ENCODE results near the gene TTC8. TPM values are rescaled to one million over a fixed set of nuclear protein-coding genes. Genes with fewer than 3 reads are reported as not detected.
A peak's percentile ranks its signal among the peaks of the same experiment; 100 is the strongest.
"Not testable (repeated sequence)": the region's sequence is repeated elsewhere in the genome, so short reads cannot be mapped to it uniquely, and the experiment has no call there.

TTC8 gene
- polyA plus RNA-seq, 3 donors = 35.9 to 39.7 (median 36.8) TPM

DNA sequence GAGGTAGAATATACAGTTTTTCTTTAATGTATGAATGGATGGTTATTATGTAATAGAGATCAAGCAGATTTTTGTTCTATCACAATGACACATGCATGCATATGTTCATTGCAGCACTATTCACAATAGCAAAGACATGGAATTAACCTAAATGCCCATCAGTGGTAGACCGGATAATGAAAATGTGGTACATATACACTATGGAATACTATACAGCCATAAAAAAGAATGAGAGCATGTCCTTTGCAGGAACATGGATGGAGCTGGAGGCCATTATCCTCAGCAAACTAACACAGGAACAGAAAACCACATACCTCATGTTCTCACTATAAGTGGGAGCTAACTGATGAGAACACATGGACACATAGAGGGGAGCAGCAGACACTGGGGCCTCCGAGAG, 34.7 kb downstream of the TTC8 start:
- not testable (repeated sequence) for DNase-seq (ENCODE audit: low read depth in 3 of 3, low spot score in 2 of 3)

DNA sequence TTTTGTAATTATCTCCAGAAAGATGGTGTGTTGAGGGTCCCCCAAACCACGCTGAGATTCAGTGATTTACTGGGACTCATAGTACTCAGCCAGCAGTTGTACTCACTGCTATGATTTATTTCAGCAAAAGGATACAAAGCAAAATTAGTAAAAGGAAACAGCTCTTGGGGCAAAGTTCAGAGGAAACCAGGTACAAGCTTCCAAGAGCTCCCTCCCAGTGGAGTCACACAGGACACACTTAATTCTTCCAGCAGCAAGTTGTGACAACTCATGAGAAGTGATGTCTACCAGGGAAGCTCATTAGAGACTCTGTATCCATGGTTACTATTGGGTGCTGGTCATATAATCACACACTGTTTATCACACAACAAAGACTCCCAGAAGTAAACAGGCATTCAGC, 38.7 kb downstream of the TTC8 start:
- no peak for DNase-seq (ENCODE audit: low read depth in 3 of 3, low spot score in 2 of 3)

DNA sequence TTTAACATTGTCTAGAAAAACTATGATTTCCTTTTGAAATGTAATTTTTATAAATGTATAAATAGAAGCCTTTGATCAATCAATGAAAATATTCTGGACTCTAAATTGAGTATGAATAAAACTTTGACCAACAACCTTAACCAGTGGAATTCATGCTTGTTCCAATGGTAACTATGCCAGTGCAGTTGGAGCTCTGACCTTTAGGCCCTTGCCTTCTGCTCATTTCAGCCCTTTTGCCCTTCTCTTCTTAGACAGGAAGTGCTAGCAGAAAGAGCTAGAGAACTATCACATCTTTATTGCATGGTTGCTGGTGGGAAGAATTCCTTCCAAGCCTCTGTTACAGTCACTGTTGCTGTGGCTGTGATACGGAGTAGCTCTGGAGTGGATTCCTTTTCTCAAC, 39.7 kb downstream of the TTC8 start:
- no peak for DNase-seq (ENCODE audit: low read depth in 3 of 3, low spot score in 2 of 3)

DNA sequence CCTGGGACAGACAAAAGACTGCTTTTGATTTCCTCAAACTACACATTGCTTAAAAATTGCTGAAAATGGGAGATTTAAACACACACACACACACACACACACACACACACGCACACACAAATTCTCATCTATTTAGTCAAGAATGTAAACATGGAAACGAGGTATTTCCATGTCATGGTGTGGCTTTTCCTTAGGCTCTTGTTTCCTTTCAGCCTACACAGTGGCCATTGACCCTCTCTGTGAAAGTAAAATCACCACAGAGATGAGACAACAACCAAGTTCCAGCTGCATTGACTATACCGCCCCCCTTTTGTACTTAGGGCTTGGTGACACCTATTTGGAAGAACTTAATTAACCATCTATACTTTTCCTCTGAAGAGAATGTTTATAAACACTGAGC, 41.9 kb downstream of the TTC8 start:
- no peak for DNase-seq (ENCODE audit: low read depth in 3 of 3, low spot score in 2 of 3)

DNA sequence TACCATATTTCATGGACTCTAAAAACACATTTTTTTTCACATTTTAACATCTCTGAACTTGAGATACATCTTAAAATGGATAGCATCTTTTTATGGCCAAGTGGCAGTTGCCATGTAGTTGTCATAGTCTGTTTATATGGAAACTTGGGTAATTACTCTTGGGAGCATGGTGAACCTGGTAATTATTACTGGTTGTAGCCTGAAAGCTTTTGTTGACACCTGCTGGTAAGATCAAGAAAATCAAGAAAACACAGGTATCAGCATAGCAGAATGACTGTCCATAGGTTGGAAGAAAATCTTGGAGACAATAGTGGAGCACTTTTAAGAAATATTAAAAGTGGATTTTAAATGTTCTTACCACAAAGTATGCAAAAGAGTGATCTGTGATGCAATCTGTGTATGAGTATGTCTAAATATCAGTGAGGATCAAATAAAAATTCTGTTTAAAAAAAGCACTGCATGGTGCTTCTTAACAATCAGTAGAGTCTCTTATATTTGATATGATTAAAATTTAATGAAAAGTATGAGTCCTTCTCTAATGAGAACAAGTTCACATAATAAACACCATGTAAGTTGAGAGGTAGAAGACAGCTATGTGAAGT, 44.2 kb downstream of the TTC8 start:
- DNase-seq (ENCODE audit: low read depth in 3 of 3, low spot score in 2 of 3) = peak in 2 of 3 donors; percentile 0 to 2

DNA sequence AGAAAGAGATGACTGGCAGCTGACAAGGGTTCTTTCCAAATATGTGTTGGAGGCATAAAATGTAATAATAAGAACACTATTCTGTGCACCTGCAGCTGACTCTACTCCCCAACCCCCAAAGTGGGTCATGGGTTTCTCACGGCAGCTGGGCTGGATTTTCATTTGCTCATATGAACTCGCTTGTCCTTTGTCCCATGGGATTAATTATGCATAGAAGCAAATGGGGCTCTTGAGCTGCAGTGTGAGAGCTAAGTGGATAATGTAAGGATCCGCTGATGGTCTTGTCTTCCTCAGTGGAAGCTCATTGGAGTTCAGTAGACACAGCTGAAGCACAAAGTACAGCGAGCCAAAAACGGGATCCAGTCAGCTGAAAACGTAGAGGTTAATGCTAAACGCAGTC, 46.3 kb downstream of the TTC8 start:
- no peak for DNase-seq (ENCODE audit: low read depth in 3 of 3, low spot score in 2 of 3)

DNA sequence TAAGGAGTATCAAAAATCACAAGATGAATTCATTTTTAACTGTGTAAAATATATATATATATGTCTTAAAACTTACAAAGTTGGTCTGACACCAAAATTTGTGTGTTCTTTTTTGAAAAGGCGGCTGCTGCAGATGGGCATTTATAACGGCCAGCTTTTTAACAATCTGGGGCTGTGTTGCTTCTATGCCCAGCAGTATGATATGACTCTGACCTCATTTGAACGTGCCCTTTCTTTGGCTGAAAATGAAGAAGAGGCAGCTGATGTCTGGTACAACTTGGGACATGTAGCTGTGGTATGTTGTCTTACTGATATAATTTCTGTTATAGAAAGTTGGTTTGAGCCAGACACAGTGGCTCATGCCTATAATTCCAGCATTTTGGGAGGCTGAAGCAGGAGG, 47.0 kb downstream of the TTC8 start:
- DNase-seq (ENCODE audit: low read depth in 3 of 3, low spot score in 2 of 3) = no peak

DNA sequence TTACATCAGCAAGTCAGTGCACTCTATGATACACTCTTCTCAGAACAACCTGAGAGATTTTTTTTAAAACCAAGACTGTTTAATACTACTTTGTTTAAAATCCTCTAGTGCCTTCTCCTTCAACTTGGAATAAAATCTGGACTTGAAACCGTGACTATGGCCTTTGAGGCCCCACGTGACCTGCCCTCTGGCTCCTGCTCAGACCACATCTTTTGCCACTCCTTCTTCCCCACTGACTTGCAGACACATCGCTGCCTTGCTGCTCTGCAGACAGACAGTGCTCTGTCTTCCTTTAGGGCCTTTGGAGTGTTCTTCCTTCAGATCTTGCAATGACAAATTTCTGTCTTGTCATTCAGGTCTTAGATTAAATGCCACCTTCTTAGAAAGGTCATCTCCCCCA, 48.5 kb downstream of the TTC8 start:
- no peak for DNase-seq (ENCODE audit: low read depth in 3 of 3, low spot score in 2 of 3)

DNA sequence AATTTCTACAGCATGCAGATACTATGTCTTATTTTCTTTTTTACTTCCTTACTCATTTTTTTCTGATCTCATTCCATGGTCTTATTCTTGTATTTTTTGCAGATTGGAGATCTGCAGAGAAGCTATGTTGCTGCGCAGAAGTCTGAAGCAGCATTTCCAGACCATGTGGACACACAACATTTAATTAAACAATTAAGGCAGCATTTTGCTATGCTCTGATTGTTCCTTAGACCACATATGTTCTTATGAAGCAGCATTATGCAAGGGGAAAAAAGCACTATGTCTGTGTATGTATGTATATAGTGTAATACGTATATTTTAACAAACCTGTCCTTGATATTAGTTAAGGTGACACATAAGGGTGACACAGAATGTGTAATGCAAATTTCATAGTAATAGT, 52.7 kb downstream of the TTC8 start:
- no peak for DNase-seq (ENCODE audit: low read depth in 3 of 3, low spot score in 2 of 3)

DNA sequence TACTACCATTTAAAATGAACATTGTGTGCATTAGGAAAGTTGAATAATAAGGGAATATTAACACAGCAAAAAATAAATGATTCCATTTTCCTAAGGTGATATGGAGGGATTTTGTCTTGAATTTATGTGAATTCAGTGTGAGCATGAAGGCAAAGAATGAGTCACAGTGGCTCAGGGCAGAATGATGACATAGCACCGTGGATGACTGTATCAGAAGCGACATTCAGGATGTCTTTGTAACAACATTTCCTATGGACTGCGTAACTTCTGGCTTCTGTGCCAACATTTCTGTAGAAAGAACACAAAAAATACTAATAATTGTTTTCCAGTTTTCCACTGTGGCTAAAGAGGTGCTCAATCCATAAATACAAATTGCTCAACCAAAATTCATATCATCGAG, 54.6 kb downstream of the TTC8 start:
- no peak for DNase-seq (ENCODE audit: low read depth in 3 of 3, low spot score in 2 of 3)

DNA sequence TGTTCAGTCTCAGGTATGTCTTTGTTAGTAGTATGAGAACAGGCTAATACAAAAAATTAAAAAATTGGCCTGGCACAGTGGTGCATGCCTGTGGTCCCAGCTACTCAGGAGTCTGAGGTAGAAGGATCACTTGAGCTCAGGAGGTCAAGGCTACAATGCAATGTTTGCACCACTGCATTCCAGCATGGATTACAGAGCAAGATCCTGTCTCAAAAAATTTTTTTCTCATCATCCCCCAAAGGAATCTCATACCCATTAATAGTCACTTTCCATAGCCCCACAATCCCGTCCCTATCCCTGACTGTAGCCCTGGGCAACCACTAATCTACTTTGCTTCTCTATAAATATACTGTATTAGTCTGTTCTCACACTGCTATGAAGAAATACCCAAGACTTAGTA, 57.8 kb downstream of the TTC8 start:
- no peak for DNase-seq (ENCODE audit: low read depth in 3 of 3, low spot score in 2 of 3)

DNA sequence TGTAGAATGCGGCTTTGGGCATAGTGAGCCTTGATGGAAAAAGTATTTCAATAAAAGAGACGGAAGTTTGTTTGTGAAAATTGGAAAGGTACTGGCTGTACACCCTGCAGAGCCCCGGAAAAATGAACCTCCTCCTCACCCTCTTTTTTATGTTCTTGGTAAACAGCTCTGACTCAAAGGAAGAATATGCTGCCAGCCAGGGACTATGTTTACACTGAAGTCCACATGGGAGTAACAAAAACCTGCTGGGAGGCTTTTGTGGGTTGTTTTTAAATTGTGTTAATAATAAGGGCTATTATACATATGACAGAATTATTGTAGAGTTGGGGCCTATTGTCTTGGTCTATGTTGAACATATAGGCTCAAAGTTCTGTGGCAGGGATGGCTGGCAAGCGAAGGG, 70.7 kb downstream of the TTC8 start:
- no peak for DNase-seq (ENCODE audit: low read depth in 3 of 3, low spot score in 2 of 3)

DNA sequence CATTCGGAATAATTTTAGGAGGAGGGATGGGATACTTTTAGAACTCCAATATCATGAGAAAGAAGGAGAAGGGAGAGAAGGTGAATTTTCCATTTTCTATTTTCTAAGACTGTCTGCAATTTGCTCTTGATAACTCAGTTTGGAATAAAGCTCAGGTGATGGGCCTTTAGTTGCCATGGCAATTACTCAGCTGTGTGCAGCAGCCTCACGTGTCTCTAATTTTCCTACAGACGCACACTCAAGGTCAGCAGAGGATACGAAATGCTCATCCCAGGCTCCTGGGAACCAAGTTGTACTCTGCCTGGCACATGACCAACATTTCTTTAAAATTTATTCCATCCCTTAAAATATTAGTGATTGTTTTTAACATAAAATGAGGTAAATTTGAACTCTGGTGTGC, 76.7 kb downstream of the TTC8 start:
- no peak for DNase-seq (ENCODE audit: low read depth in 3 of 3, low spot score in 2 of 3)

DNA sequence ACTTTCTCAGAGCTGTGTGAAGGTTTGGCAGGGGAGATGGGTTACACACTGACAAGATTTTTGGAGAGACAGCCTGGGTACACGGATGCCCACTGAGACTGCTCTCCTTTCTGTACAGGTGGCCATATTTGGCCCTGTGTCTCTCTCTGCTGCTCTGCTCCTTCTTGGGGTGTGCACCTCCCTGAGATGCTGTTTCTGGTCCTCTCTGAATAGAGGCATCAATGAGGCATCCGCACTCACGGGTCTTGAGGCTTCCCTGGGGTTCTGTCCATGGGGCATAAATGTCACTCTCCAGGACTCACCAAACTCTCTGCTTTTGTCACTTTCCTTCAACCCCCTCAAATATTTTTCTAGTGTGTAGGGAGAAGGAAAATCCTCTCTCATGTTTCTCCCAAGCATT, 77.5 kb downstream of the TTC8 start:
- no peak for DNase-seq (ENCODE audit: low read depth in 3 of 3, low spot score in 2 of 3)

DNA sequence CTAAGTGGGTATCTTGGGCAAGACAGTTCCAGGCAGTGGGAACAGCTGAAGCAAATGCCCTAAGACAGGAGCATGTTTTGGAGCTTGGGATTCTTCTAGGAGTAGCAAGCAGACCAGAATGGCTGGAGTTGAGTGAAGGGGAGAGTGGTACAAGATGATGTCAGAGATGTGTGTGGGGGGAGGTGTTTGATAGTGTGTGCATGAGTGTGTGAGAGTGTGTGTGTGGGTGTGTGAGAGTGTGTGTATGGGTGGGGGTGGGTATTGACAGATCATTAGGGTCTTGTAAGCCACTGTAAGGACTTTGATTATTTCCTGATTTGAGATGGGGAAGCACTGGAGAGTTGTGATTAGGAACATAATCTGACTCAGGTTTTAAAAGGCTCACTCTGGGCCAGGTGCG, 78.4 kb downstream of the TTC8 start:
- no peak for DNase-seq (ENCODE audit: low read depth in 3 of 3, low spot score in 2 of 3)

DNA sequence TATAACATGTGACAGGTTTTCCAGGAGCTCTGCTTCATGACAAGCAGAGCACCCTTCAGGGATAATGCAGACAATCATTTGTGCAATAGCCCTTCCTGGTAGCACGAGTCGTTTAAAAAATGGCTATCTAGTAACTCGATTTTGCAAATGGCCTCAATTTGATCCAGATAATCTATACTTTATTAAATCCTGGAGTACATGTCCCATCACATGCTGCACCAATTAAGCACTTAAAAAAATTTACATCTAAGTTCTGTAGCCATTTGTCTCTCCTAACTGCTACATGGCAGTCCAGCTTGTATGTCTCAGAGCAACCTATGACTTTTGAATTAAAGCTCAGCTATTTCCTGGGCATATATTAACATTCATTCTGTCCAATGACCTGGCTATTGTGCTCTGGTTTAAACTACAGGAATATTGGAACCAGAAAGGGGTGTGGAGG, 79.8 kb downstream of the TTC8 start:
- DNase-seq (ENCODE audit: low read depth in 3 of 3, low spot score in 2 of 3) = no peak

DNA sequence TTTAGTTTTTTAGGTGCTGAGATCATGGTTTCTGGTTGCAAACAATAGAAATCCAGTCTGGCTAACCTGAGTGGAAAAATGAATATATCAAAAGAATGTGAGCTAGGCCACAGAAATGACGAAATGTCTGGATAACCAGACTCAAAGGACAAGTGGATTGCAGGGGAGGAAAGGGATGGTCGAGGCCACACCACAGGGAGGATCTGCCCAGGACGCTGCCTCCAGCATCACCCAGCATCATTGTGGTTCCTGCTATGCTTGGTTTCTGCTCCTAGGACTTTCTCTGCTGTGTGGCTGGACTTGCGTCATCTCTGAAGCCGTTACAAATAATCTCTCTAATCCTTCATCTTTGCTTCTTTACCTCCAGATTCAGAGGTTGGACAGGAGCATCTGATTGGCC, 80.4 kb downstream of the TTC8 start:
- no peak for DNase-seq (ENCODE audit: low read depth in 3 of 3, low spot score in 2 of 3)

DNA sequence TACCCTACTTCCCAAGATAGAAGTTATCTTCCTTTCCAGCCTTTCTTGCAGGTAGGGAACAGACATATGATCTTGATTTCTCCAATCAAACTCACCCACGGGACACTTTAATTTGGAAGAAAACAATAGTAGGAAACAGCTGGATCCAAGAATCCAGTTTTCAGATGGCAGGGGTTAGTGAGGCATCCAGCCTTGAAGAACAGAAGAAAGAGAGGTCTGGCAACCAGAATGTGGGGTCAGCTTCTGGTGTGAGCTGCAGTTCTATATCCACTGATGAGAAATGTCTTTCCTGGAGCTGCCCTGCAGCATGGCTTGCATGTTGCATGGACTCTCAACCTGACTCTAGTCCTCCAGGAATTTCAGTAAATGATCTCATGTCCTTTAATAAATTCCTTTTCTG, 83.8 kb downstream of the TTC8 start:
- no peak for DNase-seq (ENCODE audit: low read depth in 3 of 3, low spot score in 2 of 3)

DNA sequence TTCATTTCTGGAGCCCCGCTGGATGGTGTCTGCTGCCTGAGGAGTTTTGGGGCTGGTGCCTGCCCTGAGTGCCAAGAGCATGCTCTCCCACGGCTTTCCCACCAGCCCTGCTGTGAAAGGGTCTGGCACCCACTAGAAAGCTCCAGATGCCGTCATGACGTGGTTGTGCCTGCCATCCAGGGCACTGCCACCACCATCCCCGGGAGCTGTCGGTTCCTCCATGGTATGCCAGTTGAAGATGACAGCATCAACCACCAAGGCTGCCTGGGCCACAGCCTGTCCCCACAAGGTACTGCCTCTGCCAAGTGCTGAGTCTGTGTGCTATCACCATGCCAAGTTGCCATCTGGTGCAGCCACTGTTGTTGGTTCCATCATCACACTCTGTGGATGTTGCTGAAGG, 85.9 kb downstream of the TTC8 start:
- no peak for DNase-seq (ENCODE audit: low read depth in 3 of 3, low spot score in 2 of 3)

DNA sequence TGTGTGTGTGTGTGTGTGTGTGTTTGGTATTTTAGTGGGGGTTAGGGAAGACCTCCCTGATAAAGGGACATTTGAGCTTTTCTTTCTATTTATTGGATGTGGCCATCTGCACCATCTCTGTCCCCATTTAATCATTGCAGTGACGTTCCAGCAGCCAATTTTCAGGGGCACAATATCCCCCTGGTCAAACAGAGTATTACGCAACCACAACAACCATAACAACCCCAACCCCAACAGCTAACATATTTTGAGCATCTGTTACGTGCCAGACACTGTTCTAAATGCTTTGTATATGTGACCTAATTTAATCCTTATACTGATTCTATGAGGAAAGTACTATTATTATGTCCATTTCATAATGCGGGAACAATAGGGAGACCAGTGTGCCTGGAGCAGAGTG, 87.4 kb downstream of the TTC8 start:
- DNase-seq (ENCODE audit: low read depth in 3 of 3, low spot score in 2 of 3) = no peak

DNA sequence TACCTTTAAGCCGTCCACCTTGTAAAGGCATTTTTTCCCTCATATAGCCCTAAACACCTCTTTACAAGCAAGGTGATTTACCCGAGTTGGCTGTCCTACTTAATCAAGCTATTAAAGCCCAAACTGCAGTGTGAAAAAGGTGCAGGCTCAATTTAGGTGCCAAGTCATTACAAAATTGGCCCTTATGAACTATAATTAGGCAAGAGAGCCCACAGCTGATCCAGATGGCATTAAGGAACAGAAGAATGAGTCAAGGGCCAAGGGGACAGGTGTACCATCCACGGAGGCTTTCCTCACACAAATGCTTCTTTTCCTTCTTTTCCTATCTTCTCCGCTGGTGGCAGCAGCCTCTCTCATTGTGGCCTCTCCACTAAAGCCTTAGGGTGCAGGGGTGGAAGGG, 90.5 kb downstream of the TTC8 start:
- no peak for DNase-seq (ENCODE audit: low read depth in 3 of 3, low spot score in 2 of 3)

DNA sequence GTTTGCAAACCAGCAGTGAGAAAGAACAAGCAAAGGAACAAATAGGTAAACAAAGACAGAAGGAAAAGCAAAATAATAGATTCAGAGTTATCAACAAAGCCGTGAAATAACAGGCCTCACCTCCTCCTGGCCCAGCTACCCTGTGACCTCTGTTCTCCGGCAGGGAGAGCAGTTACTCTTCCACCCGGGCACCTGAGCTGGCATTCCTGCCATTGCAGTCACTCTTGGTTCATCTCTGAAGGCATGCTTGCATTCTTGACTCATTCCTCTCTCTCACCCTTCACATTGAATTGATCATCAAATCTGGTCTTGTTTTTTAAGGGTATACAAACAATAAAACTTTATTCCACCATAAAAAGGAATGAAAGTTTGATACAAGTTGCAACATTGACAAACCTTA, 95.1 kb downstream of the TTC8 start:
- DNase-seq (ENCODE audit: low read depth in 3 of 3, low spot score in 2 of 3) = no peak
